Vagina (tissue), 2 donors: Measurements from ENCODE around the gene MYOF. TPM values are rescaled to one million over a fixed set of nuclear protein-coding genes. Genes with fewer than 3 reads are reported as not detected.

Source experiments
- DNase-seq, 2 donors: peaks; one replicate each; pipeline ENCODE4 v3.0.0-alpha.2; 2017; ENCODE audit errors: extremely low spot score in 2 of 2
- H3K27ac ChIP-seq: fragments of 200-600 bp; sonication (generic); one replicate; pipeline ENCODE4 v1.5.1; 2019
- H3K27me3 ChIP-seq: fragments of 200-600 bp; sonication (generic); one replicate; pipeline ENCODE4 v1.5.1; 2019
- H3K36me3 ChIP-seq, 2 donors: fragments of 200-600 bp; sonication (generic); one replicate each; pipeline ENCODE4 v1.5.1; 2017 to 2019
- H3K4me1 ChIP-seq: fragments of 200-600 bp; sonication (generic); one replicate; pipeline ENCODE4 v1.5.1; 2019
- H3K4me3 ChIP-seq, 2 donors: fragments of 200-600 bp; sonication (generic); 1 replicate in 1 of 2; 2 replicates in 1 of 2; pipeline ENCODE4 v1.5.1; 2016 to 2019
- H3K9me3 ChIP-seq: fragments of 200-600 bp; sonication (generic); one replicate; pipeline ENCODE4 v1.5.1; 2019
- POLR2A ChIP-seq, 2 donors: fragments of 450-650 bp; IDR thresholded peaks; one replicate each; pipeline ENCODE4 v1.6.1; 2017; ENCODE audit warnings: antibody characterized with exemption in 2 of 2, mild to moderate bottlenecking in 2 of 2, moderate library complexity in 2 of 2
- POLR2AphosphoS5 ChIP-seq, 2 donors: sonication (generic); formaldehyde crosslinking; IDR thresholded peaks; one replicate each; pipeline ENCODE4 v1.9.0; 2017; ENCODE audit warnings: antibody characterized with exemption in 2 of 2, mild to moderate bottlenecking in 2 of 2, low read depth in 1 of 2; ENCODE audit not compliant: insufficient read depth in 1 of 2
- intact Hi-C: fragments of 100-400 bp; cut with DNase I; formaldehyde crosslinking; loops from one replicate; pipeline ENCODE4 v1.15.1; 2023
- total RNA-seq: library from RNA; depleted of rRNA; stranded (reverse); fragments of >200 nt; gene quantifications from one replicate; pipeline ENCODE4 v1.2.3, GENCODE V29; 2016
- TF ChIP-seq, protein P1 (sequence below), 3 experiments: fragments of 450-650 bp in 2 of 3; fragments of 200-600 bp in 1 of 3; sonication (generic) in 1 of 3; IDR thresholded peaks; one replicate each; pipeline ENCODE4 v1.5.1; 2017 to 2019; ENCODE audit warnings: antibody characterized with exemption in 3 of 3, mild to moderate bottlenecking in 2 of 3, moderate library complexity in 2 of 3

MYOF gene
- total RNA-seq, 1 donor from 2014 or later = 107 TPM

DNA sequence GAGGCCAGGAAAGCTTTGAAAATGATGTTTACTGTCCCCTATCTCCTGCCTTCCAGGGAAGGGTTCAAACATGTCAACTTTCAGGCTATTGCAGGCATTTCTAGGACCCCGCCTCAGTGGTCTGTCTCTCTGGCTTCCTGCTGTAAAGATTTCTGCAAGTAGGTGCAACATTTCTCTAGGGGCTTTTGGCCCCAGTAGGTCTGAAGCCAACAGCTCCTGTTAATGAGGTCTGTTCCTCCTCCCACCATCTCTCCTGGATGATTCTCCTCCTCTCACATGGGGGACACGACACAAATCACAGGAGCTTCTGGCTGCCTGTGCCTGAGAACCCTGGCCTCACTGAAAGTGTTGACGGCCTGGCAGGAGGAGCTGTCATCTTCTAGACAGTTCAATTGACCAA lies 214.1 kb downstream of the MYOF start:
- intact Hi-C loops = no loop called here
- DNase-seq = no peak
- H3K27me3 ChIP-seq = no peaks in the 10 kb centered on the region
- no peaks in the 10 kb centered on the region for H3K9me3 ChIP-seq
- no peak for TF ChIP-seq POLR2AphosphoS5 (IDR thresholded peaks at IDR 0.05; ENCODE audit: insufficient read depth in 1 of 2, low read depth in 1 of 2)
- TF ChIP-seq POLR2A (IDR thresholded peaks at IDR 0.05) = no peak
- TF ChIP-seq, protein P1, sequence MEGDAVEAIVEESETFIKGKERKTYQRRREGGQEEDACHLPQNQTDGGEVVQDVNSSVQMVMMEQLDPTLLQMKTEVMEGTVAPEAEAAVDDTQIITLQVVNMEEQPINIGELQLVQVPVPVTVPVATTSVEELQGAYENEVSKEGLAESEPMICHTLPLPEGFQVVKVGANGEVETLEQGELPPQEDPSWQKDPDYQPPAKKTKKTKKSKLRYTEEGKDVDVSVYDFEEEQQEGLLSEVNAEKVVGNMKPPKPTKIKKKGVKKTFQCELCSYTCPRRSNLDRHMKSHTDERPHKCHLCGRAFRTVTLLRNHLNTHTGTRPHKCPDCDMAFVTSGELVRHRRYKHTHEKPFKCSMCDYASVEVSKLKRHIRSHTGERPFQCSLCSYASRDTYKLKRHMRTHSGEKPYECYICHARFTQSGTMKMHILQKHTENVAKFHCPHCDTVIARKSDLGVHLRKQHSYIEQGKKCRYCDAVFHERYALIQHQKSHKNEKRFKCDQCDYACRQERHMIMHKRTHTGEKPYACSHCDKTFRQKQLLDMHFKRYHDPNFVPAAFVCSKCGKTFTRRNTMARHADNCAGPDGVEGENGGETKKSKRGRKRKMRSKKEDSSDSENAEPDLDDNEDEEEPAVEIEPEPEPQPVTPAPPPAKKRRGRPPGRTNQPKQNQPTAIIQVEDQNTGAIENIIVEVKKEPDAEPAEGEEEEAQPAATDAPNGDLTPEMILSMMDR (IDR thresholded peaks at IDR 0.05) = no peak
- no peaks in the 10 kb centered on the region for H3K4me1 ChIP-seq
- H3K36me3 ChIP-seq = no peaks in the 10 kb centered on the region
- no peak overlapping the region for H3K27ac ChIP-seq
- no peak overlapping the region for H3K4me3 ChIP-seq

DNA sequence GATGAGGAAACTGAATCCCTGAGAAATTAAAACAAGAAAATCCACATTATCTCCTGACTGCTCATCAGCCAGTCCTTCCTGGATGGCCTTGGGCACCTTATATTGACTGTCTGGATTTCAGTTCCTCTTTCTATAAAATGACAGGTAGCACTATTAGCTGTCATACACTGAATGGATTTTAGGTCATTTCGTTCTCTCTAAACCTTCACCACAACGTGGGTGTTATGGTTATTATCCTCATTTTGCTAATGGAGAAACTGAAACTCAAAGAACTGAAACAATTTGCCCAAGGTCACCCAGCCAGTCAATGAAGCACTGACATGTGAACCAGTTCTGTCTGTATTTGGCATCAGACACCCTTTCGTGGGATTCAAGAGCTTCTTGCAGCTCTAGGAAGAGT lies 214.6 kb downstream of the MYOF start:
- Histone ChIP-seq H3K27ac (no peak overlapping the region), H3K27me3 (no peaks in the 10 kb centered on the region), H3K9me3 (no peaks in the 10 kb centered on the region), H3K4me1 (no peaks in the 10 kb centered on the region), H3K36me3 (no peaks in the 10 kb centered on the region), H3K4me3 (no peak overlapping the region)
- DNase-seq = no peak
- intact Hi-C loops = no loop called here
- TF ChIP-seq, protein P1 (IDR thresholded peaks at IDR 0.05) = no peak
- TF ChIP-seq POLR2AphosphoS5 (IDR thresholded peaks at IDR 0.05; ENCODE audit: insufficient read depth in 1 of 2, low read depth in 1 of 2) = no peak
- TF ChIP-seq POLR2A (IDR thresholded peaks at IDR 0.05) = no peak

DNA sequence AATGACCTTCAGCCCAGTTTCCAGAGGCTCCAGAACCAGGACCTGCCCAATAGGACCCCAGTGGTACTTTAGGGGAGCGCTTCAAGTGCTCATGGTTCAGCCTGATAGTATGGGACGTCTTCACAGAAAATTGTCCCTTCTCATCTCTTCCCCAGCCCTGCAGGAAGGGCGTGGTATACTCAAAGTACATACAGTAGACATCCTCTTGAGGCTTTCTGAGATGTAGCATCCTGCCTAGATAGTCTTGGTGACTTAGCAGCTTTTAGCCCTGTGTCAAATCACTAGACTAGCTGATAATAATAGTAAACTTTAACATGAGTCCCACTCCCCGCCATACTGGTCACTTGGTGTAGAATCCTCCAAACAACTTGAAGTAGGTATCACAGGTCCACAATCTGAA lies 215.3 kb downstream of the MYOF start:
- no peak overlapping the region for H3K27ac ChIP-seq
- H3K36me3 ChIP-seq = no peaks in the 10 kb centered on the region
- intact Hi-C loops = no loop called here
- H3K4me3 ChIP-seq = no peak overlapping the region
- no peak for DNase-seq
- no peaks in the 10 kb centered on the region for H3K4me1 ChIP-seq
- no peaks in the 10 kb centered on the region for H3K27me3 ChIP-seq
- no peaks in the 10 kb centered on the region for H3K9me3 ChIP-seq
- TF ChIP-seq POLR2AphosphoS5 (IDR thresholded peaks at IDR 0.05; ENCODE audit: insufficient read depth in 1 of 2, low read depth in 1 of 2) (no peak), POLR2A (IDR thresholded peaks at IDR 0.05) (no peak)
- TF ChIP-seq, protein P1 (IDR thresholded peaks at IDR 0.05) = no peak

DNA sequence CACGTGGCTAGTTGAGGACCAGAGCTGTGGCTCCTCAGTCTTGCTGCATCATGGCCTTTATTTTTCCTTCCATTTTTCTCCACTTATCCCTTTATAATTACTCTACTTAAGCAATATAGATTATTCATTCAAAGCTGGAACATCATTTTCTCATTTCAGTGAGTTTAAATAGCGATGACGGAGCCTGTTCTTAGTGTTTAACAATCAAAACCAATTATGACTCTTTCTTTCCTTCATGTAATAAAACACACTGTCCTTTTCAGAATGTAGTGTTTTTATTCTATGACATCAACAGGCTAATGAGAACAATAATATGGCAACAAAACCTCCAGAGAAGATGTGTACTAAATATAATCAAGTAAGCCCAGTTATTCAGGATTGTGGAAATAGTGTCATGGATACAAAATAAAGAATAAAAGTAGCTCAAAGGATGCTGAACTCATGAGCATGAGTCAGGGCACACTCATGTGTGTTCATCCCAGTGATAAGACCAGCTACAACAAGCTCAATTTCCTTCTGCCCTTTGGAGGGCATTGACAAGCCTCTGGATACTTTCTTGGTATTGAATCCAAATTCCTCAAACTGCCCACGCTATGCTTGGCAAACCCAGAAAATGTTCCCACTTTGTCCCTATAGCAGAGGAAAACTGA lies 220.0 kb downstream of the MYOF start:
- H3K27me3 ChIP-seq = no peaks in the 10 kb centered on the region
- no peak overlapping the region for H3K27ac ChIP-seq
- TF ChIP-seq POLR2AphosphoS5 (IDR thresholded peaks at IDR 0.05; ENCODE audit: insufficient read depth in 1 of 2, low read depth in 1 of 2) (no peak), POLR2A (IDR thresholded peaks at IDR 0.05) (no peak)
- TF ChIP-seq, protein P1 (IDR thresholded peaks at IDR 0.05) = no peak
- no peak overlapping the region for H3K4me3 ChIP-seq
- no peaks in the 10 kb centered on the region for H3K9me3 ChIP-seq
- no peak for DNase-seq
- no peaks in the 10 kb centered on the region for H3K4me1 ChIP-seq
- no peaks in the 10 kb centered on the region for H3K36me3 ChIP-seq
- intact Hi-C loops = no loop called here

DNA sequence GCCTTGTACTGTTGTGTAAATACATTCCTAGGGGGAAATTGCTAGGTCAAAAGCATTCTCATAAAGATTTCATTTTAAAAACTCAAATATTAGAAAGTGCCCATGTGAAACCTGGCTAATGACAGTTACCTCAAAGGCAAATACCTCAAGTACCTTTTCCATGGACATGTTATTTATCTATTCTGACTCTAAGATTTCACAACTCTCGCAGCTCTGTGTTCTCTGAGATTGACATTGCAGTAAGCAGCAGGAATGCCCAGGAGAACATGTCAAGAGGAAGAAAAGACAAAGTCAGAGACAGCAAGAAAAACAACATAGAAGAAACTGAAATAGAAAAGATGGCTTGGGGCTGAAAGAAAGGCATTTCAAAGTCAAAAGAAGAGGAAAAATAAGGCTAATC lies 221.0 kb downstream of the MYOF start:
- Histone ChIP-seq H3K4me1 (no peaks in the 10 kb centered on the region), H3K9me3 (no peaks in the 10 kb centered on the region), H3K27ac (no peak overlapping the region), H3K27me3 (no peaks in the 10 kb centered on the region), H3K36me3 (no peaks in the 10 kb centered on the region), H3K4me3 (no peak overlapping the region)
- no peak for DNase-seq
- intact Hi-C loops = no loop called here
- TF ChIP-seq, protein P1 (IDR thresholded peaks at IDR 0.05) = no peak
- no peak for TF ChIP-seq POLR2AphosphoS5 (IDR thresholded peaks at IDR 0.05; ENCODE audit: insufficient read depth in 1 of 2, low read depth in 1 of 2)
